Measurements from ENCODE around the gene RSPRY1.

- TF ChIP-seq GATA2 (IDR thresholded peaks at IDR 0.05; ENCODE audit: low read depth, low read length) = no peak
- no peak for TF ChIP-seq GATA3 (IDR thresholded peaks at IDR 0.05; ENCODE audit: low read depth, low read length)
These were observed 45.8 kb downstream of the RSPRY1 start for GRCh38 chr16:57231821-57232350.
